Measurements from ENCODE around the gene SLC22A23.

SLC22A23 gene

DNA sequence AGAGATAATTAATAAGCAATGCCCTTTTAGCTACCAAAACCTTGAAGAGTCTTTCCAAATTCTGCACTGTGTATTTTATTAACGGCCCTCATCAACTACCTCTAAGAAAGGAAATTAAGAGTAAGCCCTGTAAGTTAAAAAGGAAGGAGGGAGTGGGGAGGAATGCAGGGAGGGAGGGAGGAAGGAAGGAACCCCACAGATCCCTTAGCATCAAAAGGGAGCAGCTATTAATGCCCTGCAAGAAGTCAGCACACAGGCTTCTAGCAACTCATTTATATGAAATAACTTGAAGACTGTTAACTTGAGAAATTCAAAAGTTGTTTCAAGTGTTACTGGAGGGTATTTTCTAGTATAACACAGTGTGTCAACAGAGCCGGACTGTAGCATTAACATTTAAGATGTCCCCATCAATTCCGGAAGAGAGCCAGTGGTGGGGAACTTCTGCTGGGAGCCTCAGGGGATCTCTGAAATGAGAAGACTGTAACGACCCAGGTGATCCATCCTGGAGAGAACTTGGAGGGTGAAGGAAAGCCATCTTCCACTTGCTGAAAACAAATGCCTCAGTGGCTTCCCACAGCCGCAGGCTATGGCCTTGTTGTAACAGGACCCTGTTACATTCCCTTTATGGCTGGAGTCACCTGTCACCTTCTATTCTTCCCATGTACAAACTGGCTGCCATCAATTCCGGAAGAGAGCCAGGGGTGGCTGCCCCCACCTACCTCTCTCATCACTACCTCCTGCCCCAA is 33.2 kb downstream of the SLC22A23 start:
- no peak for ATAC-seq
- no peak overlapping the region for H3K4me3 Mint-ChIP-seq
- peaks cover 8% of the 10 kb centered on the region for H3K4me1 Mint-ChIP-seq
- peaks cover 71% of the 10 kb centered on the region for H3K27me3 Mint-ChIP-seq
- no peak overlapping the region for H3K27ac Mint-ChIP-seq
- no peaks in the 10 kb centered on the region for H3K36me3 Mint-ChIP-seq
- H3K9me3 Mint-ChIP-seq: no peaks in the 10 kb centered on the region

DNA sequence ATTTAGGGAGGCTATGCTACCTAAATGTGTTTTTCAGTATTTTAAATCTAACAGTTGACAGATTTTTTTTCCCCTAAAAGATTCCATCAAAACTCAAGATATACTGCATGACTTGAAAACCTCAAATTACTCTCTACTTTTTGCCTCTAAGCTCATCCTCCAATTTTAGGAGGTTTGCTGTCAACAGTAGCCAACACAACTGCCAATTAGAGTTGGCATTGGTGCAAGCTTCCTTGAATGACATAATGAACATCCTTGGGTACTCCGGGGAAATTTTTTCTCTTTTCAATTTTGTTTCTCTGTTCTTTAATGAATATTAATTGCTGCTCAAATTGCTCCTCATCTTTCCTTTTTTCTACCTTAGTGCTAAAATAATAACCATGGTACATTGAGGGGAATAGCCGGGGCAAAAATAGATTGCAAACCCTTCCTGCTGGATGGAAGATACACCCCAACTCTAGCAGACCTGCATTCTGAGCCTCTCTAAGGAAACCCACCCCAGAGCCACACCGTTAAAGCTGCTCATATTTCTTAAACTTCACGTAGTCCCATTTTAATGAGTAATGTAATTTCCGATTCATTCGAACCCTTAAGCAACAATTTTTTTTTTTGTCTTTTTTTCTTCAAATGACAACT is 34.3 kb downstream of the SLC22A23 start:
- no peaks in the 10 kb centered on the region for H3K36me3 Mint-ChIP-seq
- no peak overlapping the region for H3K27ac Mint-ChIP-seq
- peaks cover 8% of the 10 kb centered on the region for H3K4me1 Mint-ChIP-seq
- H3K9me3 Mint-ChIP-seq: no peaks in the 10 kb centered on the region
- peaks cover 61% of the 10 kb centered on the region for H3K27me3 Mint-ChIP-seq
- no peak overlapping the region for H3K4me3 Mint-ChIP-seq
- ATAC-seq: no peak

DNA sequence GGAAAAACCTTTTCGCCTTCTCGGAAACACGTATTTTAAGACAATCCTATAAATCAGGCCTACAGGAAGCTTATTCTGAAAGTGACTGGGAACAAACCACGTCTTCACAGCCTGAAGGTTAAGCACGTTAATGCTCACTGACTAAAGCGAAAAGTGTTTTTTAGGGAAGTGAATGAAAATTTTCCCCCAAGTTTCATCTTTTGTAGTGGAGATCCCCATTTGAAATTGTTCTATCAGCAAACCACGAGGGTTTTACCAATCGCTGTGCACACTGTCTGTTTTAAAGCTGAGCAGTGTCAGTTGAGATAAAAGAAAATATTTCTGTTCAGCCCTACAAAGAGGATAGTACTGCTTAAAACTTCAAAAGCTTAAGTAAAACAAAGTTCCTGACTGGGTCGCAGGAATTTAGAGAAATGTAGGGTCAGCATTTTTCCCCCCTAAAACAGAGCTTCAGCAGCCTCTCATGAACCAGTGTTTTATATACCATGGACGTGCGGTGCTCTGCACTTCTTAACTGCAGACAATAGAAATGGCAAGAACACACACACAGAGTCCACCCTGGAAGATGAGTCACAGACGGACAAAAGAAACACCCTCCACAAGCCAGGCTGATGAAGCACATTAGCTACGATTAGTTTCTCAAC is 34.9 kb downstream of the SLC22A23 start:
- H3K4me3 Mint-ChIP-seq: no peak overlapping the region
- peaks cover 8% of the 10 kb centered on the region for H3K4me1 Mint-ChIP-seq

DNA sequence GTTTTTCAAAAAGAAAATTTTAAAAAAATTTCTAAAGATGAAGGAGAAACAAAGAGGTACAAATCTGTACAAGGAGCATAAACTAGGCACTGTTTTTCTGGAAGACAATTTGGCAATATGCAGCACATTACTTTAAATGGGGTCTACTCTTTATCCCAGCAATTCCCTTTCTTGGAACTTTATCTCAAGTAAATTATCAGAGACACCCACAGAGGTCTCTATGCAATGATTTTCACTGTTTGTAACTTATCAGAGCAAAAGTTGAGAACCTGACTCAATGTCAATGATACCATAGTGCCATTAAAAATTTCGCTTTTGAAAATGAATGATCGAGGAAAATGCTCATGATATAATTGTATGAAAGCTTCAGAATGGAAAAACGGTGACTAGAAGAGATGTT is 35.7 kb downstream of the SLC22A23 start:
- H3K9me3 Mint-ChIP-seq: no peaks in the 10 kb centered on the region
- H3K4me1 Mint-ChIP-seq: peaks cover 8% of the 10 kb centered on the region
- peaks cover 47% of the 10 kb centered on the region for H3K27me3 Mint-ChIP-seq
- H3K36me3 Mint-ChIP-seq: no peaks in the 10 kb centered on the region
- ATAC-seq: no peak
- H3K4me3 Mint-ChIP-seq: no peak overlapping the region
- H3K27ac Mint-ChIP-seq: no peak overlapping the region

More for the DNA sequence above, 34.9 kb downstream of the SLC22A23 start:
- peaks cover 55% of the 10 kb centered on the region for H3K27me3 Mint-ChIP-seq
- no peaks in the 10 kb centered on the region for H3K9me3 Mint-ChIP-seq
- no peaks in the 10 kb centered on the region for H3K36me3 Mint-ChIP-seq
- H3K27ac Mint-ChIP-seq: no peak overlapping the region
- peak; percentile 34 for ATAC-seq

DNA sequence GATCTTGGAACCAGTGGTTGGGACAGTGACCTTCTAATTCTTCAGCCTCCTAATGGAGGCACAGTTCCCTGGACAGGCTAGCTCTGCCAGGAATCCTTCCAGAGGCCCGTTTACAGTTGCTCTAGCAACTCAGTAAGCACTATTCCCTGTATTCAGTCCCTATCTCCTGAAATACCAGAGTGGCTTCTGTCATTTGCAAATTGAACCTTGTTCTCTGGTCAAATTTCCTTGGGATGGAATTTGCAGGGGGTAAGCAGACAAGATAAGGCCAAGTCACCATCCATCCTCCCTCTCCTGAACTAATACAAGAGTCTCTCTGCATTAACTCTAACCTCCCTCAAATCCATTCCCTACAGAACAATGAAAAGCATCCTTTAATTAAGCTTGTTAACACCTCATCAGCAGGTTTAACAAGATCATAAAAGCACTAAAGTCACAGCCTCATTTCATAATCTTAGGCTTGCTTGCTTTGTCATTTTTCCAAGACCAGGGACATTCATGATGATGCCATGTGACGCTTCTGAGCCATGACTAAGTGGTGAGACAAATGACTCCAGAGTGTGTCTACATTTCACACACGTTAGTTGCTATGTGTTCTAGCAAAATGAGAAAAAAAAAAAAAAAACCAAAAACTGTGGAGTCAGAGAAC is 37.1 kb downstream of the SLC22A23 start:
- no peak overlapping the region for H3K4me3 Mint-ChIP-seq
- no peaks in the 10 kb centered on the region for H3K36me3 Mint-ChIP-seq
- H3K9me3 Mint-ChIP-seq: no peaks in the 10 kb centered on the region
- ATAC-seq: no peak
- H3K27ac Mint-ChIP-seq: no peak overlapping the region
- peaks cover 8% of the 10 kb centered on the region for H3K4me1 Mint-ChIP-seq
- H3K27me3 Mint-ChIP-seq: peaks cover 46% of the 10 kb centered on the region

DNA sequence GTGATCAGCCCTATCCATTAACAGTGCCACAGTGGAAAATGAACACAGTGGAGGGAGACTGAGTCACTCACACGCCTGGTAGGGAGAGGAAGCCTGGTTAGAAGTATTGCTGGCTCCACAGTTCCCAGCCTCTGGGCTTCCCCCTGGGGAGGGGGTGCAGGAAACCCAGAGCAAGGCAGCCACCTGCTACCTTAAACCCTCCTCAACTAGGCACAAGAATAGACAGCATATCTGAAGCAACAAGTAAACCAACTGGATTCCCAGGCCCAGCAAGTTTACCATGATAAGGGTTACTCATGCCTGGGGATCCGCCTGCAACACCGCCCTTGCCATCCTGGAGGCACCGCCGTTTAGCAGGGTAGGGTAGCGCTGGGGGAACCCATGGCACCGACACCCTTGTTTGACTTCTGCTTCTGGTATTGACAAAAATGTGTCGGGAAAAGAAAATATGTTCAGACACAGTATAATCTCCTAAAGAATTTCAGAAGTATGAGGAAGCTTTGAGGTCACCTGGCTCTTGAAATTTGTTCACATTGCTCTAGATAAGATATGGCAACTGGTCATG is 38.3 kb downstream of the SLC22A23 start:
- H3K9me3 Mint-ChIP-seq: no peaks in the 10 kb centered on the region
- H3K27me3 Mint-ChIP-seq: peaks cover 36% of the 10 kb centered on the region
- peaks cover 8% of the 10 kb centered on the region for H3K4me1 Mint-ChIP-seq
- H3K36me3 Mint-ChIP-seq: no peaks in the 10 kb centered on the region
- no peak for ATAC-seq
- no peak overlapping the region for H3K27ac Mint-ChIP-seq
- no peak overlapping the region for H3K4me3 Mint-ChIP-seq

DNA sequence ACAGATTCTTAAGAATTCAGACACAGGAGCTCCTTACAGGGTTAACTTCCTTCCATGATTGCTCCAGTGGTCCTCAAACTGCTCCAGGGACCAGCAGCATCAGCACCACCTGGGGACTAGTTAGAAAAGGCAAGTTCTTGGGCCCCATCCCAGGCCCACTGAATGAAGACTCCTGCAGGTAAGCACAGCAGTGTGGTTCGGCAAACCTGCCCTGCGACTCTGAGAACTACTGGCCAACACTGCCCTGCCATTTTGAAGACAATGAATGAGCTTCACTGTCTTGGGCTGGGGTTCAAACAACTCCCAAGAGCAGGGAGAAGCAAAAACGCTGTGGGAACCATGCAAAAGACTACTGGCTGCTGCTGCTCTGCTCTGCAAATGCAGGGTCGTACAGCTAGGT is 39.4 kb downstream of the SLC22A23 start:
- peaks cover 28% of the 10 kb centered on the region for H3K27me3 Mint-ChIP-seq
- H3K27ac Mint-ChIP-seq: no peak overlapping the region
- no peaks in the 10 kb centered on the region for H3K36me3 Mint-ChIP-seq
- peaks cover 2% of the 10 kb centered on the region for H3K4me1 Mint-ChIP-seq
- ATAC-seq: no peak
- no peak overlapping the region for H3K4me3 Mint-ChIP-seq
- no peaks in the 10 kb centered on the region for H3K9me3 Mint-ChIP-seq

DNA sequence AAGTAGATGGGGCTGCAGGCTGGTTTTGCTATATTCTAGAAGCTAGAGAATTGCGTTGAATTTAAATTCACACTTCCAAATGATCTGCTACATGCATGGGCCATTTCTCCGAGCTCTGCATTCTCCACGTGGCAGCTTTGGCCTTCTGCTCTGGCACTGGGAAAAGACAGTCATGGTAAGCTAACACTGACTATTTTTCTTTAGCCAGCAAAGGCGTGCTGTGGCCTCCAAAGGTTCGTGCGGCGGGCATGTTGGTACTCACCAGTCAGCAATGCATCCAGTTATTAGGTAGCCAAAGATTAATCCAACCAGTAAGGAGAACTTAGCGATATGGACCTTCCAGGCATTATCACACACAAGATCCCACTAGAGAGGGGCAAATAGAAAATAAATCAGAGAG is 41.4 kb downstream of the SLC22A23 start:
- H3K9me3 Mint-ChIP-seq: no peaks in the 10 kb centered on the region
- H3K27ac Mint-ChIP-seq: no peak overlapping the region
- peaks cover 18% of the 10 kb centered on the region for H3K27me3 Mint-ChIP-seq
- ATAC-seq: no peak
- no peak overlapping the region for H3K4me3 Mint-ChIP-seq
- peaks cover 6% of the 10 kb centered on the region for H3K4me1 Mint-ChIP-seq
- no peaks in the 10 kb centered on the region for H3K36me3 Mint-ChIP-seq

DNA sequence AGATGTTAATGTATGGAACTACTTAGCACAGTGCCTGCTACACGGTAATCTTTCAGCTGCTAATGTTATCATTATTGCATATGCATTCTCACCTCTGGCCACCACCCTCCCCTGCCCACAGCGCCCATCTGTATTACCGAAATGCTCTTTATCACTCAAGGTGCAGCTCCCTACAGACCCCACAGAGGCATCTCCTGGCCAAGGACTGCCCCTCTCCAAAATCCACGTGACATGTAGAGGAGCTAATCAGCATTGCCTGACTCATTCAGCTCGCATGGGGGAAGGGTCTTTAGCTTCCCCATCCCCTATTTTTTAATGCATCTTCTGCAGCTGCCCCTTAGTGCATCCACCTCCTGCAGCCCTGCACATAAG is 41.8 kb downstream of the SLC22A23 start:
- H3K27me3 Mint-ChIP-seq: peaks cover 13% of the 10 kb centered on the region
- ATAC-seq: no peak
- H3K4me3 Mint-ChIP-seq: no peak overlapping the region
- no peaks in the 10 kb centered on the region for H3K9me3 Mint-ChIP-seq
- H3K36me3 Mint-ChIP-seq: no peaks in the 10 kb centered on the region
- no peak overlapping the region for H3K27ac Mint-ChIP-seq
- H3K4me1 Mint-ChIP-seq: peaks cover 6% of the 10 kb centered on the region

DNA sequence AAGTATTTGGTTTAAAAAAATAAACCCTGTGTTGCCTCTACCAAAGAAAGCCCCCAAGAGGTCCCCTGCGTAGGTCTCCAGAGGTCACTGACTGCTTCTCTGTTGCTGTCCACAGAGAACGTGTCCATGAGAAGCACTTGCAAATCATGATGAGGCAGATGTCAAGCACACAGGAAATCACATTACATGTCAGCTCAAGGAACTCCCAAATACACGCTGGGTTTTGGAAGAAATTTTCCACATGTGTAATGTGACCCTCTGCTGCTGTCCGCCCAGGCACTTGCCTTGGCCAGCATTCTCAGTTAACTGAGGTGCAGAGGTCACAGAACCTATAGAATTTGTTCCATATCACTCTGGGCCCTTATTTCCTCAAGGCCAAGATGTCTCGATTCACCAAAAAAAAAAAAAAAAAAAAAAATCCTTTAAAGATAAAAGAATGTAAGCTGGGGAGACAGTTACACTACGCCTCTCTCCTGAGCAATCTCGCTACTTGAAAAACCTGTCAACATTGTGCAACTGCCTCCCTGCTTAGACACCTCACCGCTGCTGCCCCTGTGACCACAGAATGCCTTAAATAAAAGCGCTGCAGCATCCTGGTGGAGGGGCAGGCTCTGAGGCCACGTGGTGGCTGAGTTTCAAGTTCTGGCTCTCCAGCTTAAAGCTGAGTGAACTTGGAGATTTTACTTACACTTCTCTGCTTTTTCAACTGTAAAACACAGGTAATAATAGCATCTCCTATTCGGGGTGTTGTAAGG is 42.3 kb downstream of the SLC22A23 start:
- Mint-ChIP-seq H3K36me3 (no peaks in the 10 kb centered on the region), H3K9me3 (no peaks in the 10 kb centered on the region), H3K27ac (no peak overlapping the region), H3K4me3 (no peak overlapping the region), H3K27me3 (peaks cover 8% of the 10 kb centered on the region), H3K4me1 (peaks cover 6% of the 10 kb centered on the region)
- ATAC-seq: no peak

DNA sequence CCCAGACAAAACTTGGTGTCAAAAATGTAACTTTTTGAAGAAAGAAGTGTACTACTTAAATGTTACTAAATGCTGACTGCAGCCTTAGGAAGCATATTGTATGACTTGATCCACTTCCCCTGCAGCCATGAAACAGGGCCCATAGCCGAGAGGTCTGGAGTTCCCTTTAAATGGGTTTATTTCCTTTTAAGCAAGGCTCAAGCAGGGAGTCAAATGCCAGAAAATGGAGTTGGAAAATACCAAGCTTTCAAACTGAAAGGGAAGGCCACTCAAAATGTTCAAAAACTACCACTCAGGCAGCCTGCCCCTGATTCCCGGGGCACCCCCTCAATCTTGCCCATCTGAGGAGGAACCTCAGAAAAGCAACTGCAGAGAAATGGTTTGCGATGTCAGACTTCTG is 43.3 kb downstream of the SLC22A23 start:
- Mint-ChIP-seq H3K9me3 (no peaks in the 10 kb centered on the region), H3K27ac (no peak overlapping the region), H3K36me3 (no peaks in the 10 kb centered on the region), H3K27me3 (no peaks in the 10 kb centered on the region), H3K4me1 (peaks cover 6% of the 10 kb centered on the region), H3K4me3 (no peak overlapping the region)
- ATAC-seq: no peak

DNA sequence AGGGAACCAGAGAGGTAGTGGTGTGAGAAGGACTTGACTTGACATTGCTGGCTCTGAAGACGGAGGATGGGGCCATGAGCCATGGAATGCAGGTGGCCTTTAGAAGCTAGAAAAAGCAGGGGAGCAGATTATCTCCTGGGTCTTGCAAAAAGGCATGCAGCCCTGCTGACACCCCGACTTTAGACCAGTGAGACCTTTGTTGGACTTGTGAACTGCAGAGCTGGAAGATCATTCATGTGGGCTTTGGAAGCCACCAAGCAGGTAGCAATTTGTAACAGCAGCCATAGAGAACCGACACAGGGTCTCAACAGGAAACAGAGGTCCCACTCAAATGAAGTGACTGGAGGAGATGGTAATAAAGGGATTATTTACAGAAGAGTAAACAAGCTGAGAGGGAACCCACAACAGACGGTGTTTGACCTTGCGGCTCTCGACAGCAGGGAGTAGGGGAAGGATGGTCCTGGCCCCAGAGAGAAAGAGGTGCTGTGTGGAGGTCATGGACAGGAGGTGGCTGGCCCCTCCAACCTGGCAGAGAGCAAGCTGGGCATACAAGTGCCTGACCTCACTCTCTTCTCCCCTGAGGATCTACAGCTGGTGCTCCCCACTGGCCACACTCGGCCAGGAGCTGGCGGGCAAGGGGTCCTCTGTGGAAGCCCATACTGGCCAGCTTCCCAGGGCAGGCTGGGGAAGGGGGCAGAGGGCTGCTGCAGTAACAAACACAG is 43.9 kb downstream of the SLC22A23 start:
- Mint-ChIP-seq H3K36me3 (no peaks in the 10 kb centered on the region), H3K4me1 (peaks cover 6% of the 10 kb centered on the region), H3K27me3 (no peaks in the 10 kb centered on the region), H3K9me3 (no peaks in the 10 kb centered on the region), H3K27ac (no peak overlapping the region), H3K4me3 (no peak overlapping the region)
- ATAC-seq: peak; percentile 7

DNA sequence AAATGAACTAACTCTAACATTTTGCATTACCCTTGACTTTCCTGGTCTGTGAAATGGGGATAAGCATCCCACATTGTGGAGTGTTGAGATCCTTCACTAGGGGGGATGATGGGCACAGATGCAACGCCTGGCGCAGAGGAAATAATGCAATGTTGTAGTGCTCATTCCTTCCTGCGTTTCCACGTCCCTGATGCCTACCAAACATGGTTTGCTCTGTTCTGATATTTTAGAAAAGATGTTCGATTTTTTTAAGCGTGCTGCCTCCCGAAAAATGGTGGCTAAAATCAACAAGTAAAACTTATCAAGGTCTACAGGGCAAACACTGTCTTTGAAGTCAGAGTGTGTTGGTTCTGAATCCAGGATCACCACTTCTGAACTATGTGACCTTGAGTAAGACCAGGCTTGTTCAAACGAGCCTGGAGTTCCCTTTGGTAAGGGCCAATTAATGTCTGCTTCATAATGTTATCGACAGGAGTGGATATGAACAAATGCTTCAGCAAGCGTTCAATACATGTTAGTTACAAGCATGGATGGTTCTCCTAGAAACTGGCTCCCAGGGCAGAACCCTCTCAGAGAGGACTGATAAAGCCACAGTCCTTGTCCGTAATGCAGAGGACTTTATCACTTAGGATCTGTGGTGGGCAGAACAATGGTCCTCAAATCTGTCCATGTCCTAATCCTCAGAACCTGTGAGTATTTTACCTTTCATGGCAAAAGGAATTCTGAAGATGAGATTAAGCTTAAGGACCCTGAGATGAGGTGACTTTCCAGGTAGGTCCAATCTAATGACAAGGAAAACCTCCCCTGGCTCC is 44.7 kb downstream of the SLC22A23 start:
- Mint-ChIP-seq H3K27me3 (no peaks in the 10 kb centered on the region), H3K4me3 (no peak overlapping the region), H3K27ac (no peak overlapping the region), H3K4me1 (peaks cover 6% of the 10 kb centered on the region), H3K9me3 (no peaks in the 10 kb centered on the region), H3K36me3 (no peaks in the 10 kb centered on the region)
- no peak for ATAC-seq

Data from stimulated activated memory B cell treated with anti-CD40 and anti-IgM and Interleukin-4, amounts not matched to agents 10 μg/mL and 1 μg/mL and 100 μg/mL, for 72 hours (primary cell).